ENCODE data around the gene TJP1. TPM values are rescaled to one million over a fixed set of nuclear protein-coding genes. Genes with fewer than 3 reads are reported as not detected.

TJP1 gene
- total and polyA plus RNA-seq, 9 of the 15 experiments (the other 6 are each of a cell fraction or from before 2014, with no cell fraction given): 9.1 to 39.3 (median 28.0) TPM

GRCh38 chr15:29792426-29793159 is 29.7 kb downstream of the TJP1 start:
- intact Hi-C loops (cut with micrococcal nuclease): no loop called here

More at GRCh38 chr15:29792426-29793159, 29.7 kb downstream of the TJP1 start:
- H2AFZ ChIP-seq (ENCODE audit: low read depth, low read length): no peak overlapping the region
- WGBS (ENCODE audit: insufficient coverage, low coverage, missing lambda C conversion rate): 95% methylated on average over 2 of the region's 2 CpGs
- H3K4me2 ChIP-seq (ENCODE audit: insufficient read depth, low read length): no peak overlapping the region
- no peaks in the 10 kb centered on the region for H3K9me1 ChIP-seq (ENCODE audit: control insufficient read depth, insufficient read depth, low read length)
- no peak for DNase-seq (ENCODE audit: extremely low read depth in 1 of 4, low spot score in 3 of 4)
- H3K4me1 ChIP-seq (replicated peaks in 1 of 2; ENCODE audit: control insufficient read depth in 2 of 2, insufficient read depth in 2 of 2, low read length in 2 of 2): no peaks in the 10 kb centered on the region
- BruUV-seq (replicated peaks): no TSS peak
- in situ Hi-C loops (cut with MboI): no loop called here
- H3K79me2 ChIP-seq (ENCODE audit: control insufficient read depth, insufficient read depth, low read length): peaks cover 9% of the 10 kb centered on the region; the same call in 1 of the 3 replicates
- no peaks in the 10 kb centered on the region for H4K20me1 ChIP-seq (replicated peaks; ENCODE audit: control insufficient read depth, insufficient read depth, low read length)
- TF ChIP-seq ZNF695 (CRISPR knock-in tag; IDR thresholded peaks at IDR 0.05) (no peak), ZNF778 (CRISPR knock-in tag; IDR thresholded peaks at IDR 0.05) (no peak), CTCFL (IDR thresholded peaks at IDR 0.05; ENCODE audit: borderline replicate concordance, insufficient read depth, low read depth, low read length, poor library complexity, severe bottlenecking) (no peak), ZNF316 (IDR thresholded peaks at IDR 0.05) (peak; percentile 51)
- peaks cover 12% of the 10 kb centered on the region for H3K36me3 ChIP-seq (ENCODE audit: control insufficient read depth, insufficient read depth, low read length)
- POLR2A ChIA-PET: no interaction called here
- no peak overlapping the region for H3K4me3 ChIP-seq
- no peak overlapping the region for H3K27ac ChIP-seq (ENCODE audit: extremely low read depth, low read depth, low read length)
- H3K27me3 ChIP-seq (ENCODE audit: control insufficient read depth in 2 of 2, insufficient read depth in 2 of 2, low read length in 2 of 2): no peaks in the 10 kb centered on the region
- no peak for ATAC-seq
- no peak for FAIRE-seq
- no peaks in the 10 kb centered on the region for H3K9me3 ChIP-seq (replicated peaks; ENCODE audit: control insufficient read depth, insufficient read depth, low read depth, low read length)
- CTCF ChIA-PET (ENCODE audit: low intra/inter-chr PET ratio): no interaction called here
- H3K9ac ChIP-seq (ENCODE audit: insufficient read depth in 1 of 2, low read depth in 2 of 2, low read length in 2 of 2): no peak overlapping the region
